Lower lobe of right lung (tissue), 2 donors: Measurements from ENCODE around the gene TH. TPM values are rescaled to one million over a fixed set of nuclear protein-coding genes. Genes with fewer than 3 reads are reported as not detected.

Experiments
- ATAC-seq, 2 donors: fragments of 200-7000 bp; cut with Tn5 transposase; one replicate each; pipeline ENCODE4 v1.9.1; 2020 to 2022; ENCODE audit warnings: mild to moderate bottlenecking in 2 of 2, moderate library complexity in 2 of 2
- DNase-seq: peaks from one replicate; pipeline ENCODE4 v3.0.0-alpha.2; 2020
- H3K27ac ChIP-seq: fragments of 200-600 bp; one replicate; pipeline ENCODE4 v1.8.0; 2022
- H3K27me3 ChIP-seq: fragments of 200-600 bp; one replicate; pipeline ENCODE4 v1.8.0; 2022; ENCODE audit warnings: low read depth
- H3K36me3 ChIP-seq: fragments of 200-600 bp; one replicate; pipeline ENCODE4 v1.8.0; 2022; ENCODE audit warnings: mild to moderate bottlenecking
- H3K4me1 ChIP-seq: fragments of 200-600 bp; one replicate; pipeline ENCODE4 v1.8.0; 2022
- H3K4me3 ChIP-seq: fragments of 200-600 bp; one replicate; pipeline ENCODE4 v1.8.0; 2022; ENCODE audit warnings: mild to moderate bottlenecking
- H3K9me3 ChIP-seq: fragments of 200-600 bp; one replicate; pipeline ENCODE4 v1.8.0; 2022
- CTCF ChIP-seq: fragments of 200-600 bp; IDR thresholded peaks from one replicate; pipeline ENCODE4 v1.8.0; 2022; ENCODE audit warnings: antibody characterized with exemption, mild to moderate bottlenecking
- intact Hi-C: fragments of 100-400 bp; cut with DNase I; formaldehyde crosslinking; loops from one replicate; pipeline ENCODE4 v1.11.0; 2022
- total RNA-seq: library from RNA; stranded (reverse); fragmentation: NEBNext Ultra II Directional; extraction: Animal tissue kit (Norgen Biotek cat#: 25700); gene quantifications from one replicate; pipeline ENCODE4 v1.2.1, GENCODE V29; 2021
- donor health status: DM: no; HTN: yes; CAD: no; lungs with severe emphysema.

Gene TH
- total RNA-seq, 1 donor from 2014 or later: not detected

DNA sequence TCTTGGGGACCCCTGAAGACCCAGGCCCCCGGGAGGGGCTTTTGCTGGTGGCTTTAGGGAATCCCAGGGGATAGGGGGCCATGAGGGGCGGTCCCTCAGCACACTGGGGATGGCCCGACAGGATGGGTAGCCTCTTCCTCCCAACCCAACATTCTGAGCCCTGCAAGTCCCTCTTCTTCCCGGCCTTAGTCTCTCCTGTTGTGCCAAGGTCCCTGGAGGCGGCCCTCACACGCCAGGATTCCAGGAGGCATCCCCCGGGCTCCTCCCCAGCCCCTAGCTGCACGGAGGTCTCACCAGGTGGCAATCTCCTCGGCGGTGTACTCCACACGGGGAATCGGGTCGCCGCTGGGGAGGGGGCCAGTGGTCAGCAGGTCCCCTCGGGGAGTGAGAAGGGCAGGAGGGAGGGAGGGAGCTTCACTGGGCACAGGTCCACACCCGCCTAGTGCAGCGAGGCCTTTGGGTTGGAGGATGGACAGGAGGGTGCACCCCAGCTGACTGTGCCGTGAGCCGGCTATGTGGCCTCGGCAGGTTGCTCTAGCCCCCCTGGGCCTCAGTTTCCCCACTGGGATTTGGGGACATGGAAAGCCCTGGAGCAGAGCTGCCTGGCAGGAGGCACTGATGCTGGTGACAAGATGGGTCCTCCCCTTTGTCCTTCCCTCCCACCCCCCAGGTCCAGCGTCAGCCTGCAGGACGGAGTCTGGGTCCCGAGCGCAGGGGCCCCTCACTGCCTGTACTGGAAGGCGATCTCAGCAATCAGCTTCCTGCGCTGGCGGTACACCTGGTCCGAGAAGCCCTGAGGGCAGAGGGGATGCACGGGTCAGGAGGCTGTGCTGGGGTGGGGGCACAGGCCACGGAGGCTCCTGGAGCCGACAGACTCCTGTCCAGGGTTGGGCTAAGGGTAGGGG, 4.2 kb downstream of the TH start:
- ATAC-seq (no peak), DNase-seq (no peak)
- intact Hi-C loops: no loop called here
- Histone ChIP-seq H3K4me3 (no peak overlapping the region), H3K27ac (no peak overlapping the region), H3K4me1 (peaks cover 8% of the 10 kb centered on the region), H3K27me3 (peaks cover 63% of the 10 kb centered on the region), H3K9me3 (no peaks in the 10 kb centered on the region), H3K36me3 (no peaks in the 10 kb centered on the region)
- TF ChIP-seq CTCF: no peak

DNA sequence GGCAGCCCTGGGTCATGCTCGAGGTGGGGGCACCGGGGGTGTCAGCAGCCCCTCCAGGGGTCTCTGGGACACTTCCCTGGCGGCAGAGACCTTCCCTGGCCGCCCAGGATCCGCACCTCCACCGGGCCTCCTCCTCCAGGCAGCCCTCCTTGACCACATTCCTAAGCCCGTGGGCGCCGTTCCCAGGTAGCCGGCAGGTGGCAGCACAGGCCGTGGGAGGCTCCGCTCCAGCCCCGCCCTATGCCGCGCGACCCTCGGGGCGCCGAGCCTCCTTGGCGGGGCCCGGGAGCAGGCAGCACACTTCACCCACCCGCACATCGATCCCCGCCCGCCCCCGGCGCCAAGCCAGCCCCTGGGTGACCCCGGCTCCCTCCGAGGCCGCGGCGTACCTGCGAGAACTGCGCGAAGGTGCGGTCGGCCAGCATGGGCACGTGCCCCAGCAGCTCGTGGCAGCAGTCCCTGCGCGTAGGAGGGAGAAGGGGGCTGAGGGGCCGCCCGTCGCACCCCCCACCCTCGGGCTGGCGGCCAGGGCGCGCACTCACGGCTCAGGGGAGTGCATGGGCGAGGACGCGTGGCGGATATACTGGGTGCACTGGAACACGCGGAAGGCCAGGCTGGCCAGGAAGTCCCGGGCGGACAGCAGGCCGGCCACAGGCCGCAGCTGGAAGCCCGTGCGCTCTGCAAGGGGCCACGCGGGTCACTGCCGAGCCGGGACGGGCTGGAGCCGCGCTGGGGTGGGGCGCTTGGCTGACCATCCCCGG, 5.3 kb downstream of the TH start:
- no peaks in the 10 kb centered on the region for H3K36me3 ChIP-seq
- no peak overlapping the region for H3K27ac ChIP-seq
- intact Hi-C loops: no loop called here
- peak; percentile 66 for DNase-seq
- peaks cover 67% of the 10 kb centered on the region for H3K27me3 ChIP-seq
- ATAC-seq: peak; percentile 38 to 61
- no peaks in the 10 kb centered on the region for H3K9me3 ChIP-seq
- H3K4me1 ChIP-seq: peaks cover 8% of the 10 kb centered on the region
- TF ChIP-seq CTCF: peak; percentile 67
- peak overlapping the region; percentile 32 for H3K4me3 ChIP-seq

GRCh38 chr11:2165571-2165970, 6.0 kb downstream of the TH start:
- peaks cover 73% of the 10 kb centered on the region for H3K27me3 ChIP-seq
- TF ChIP-seq CTCF: no peak
- no peak overlapping the region for H3K27ac ChIP-seq
- DNase-seq: no peak
- no peaks in the 10 kb centered on the region for H3K9me3 ChIP-seq
- no peak overlapping the region for H3K4me3 ChIP-seq
- H3K4me1 ChIP-seq: peaks cover 8% of the 10 kb centered on the region
- intact Hi-C loops: no loop called here
- no peak for ATAC-seq
- no peaks in the 10 kb centered on the region for H3K36me3 ChIP-seq

GRCh38 chr11:2164861-2165555, 6.6 kb downstream of the TH start:
- intact Hi-C loops: no loop called here
- ATAC-seq: no peak
- H3K9me3 ChIP-seq: no peaks in the 10 kb centered on the region
- no peaks in the 10 kb centered on the region for H3K36me3 ChIP-seq
- H3K27me3 ChIP-seq: peaks cover 72% of the 10 kb centered on the region
- no peak for DNase-seq
- peaks cover 8% of the 10 kb centered on the region for H3K4me1 ChIP-seq
- H3K4me3 ChIP-seq: no peak overlapping the region
- no peak for TF ChIP-seq CTCF
- H3K27ac ChIP-seq: no peak overlapping the region

GRCh38 chr11:2164081-2164480, 7.5 kb downstream of the TH start:
- DNase-seq (no peak), ATAC-seq (no peak)
- H3K27me3 ChIP-seq: peaks cover 65% of the 10 kb centered on the region
- H3K9me3 ChIP-seq: no peaks in the 10 kb centered on the region
- peaks cover 8% of the 10 kb centered on the region for H3K4me1 ChIP-seq
- no peaks in the 10 kb centered on the region for H3K36me3 ChIP-seq
- H3K27ac ChIP-seq: no peak overlapping the region
- intact Hi-C loops: no loop called here
- H3K4me3 ChIP-seq: no peak overlapping the region
- no peak for TF ChIP-seq CTCF
